Activated naive CD8-positive, alpha-beta T cell treated with anti-CD3 and anti-CD28 coated beads, Interleukin-2, amount 50 U/mL, for 16 hours (primary cell): ENCODE results near the gene GGT5.
"Not testable (repeated sequence)": the region's sequence is repeated elsewhere in the genome, so short reads cannot be mapped to it uniquely, and the experiment has no call there.

Experiments
- DNase-seq: peaks from one replicate; pipeline ENCODE4 v3.0.0-alpha.2; 2020; ENCODE audit warnings: low read depth, low spot score

The GGT5 gene

DNA sequence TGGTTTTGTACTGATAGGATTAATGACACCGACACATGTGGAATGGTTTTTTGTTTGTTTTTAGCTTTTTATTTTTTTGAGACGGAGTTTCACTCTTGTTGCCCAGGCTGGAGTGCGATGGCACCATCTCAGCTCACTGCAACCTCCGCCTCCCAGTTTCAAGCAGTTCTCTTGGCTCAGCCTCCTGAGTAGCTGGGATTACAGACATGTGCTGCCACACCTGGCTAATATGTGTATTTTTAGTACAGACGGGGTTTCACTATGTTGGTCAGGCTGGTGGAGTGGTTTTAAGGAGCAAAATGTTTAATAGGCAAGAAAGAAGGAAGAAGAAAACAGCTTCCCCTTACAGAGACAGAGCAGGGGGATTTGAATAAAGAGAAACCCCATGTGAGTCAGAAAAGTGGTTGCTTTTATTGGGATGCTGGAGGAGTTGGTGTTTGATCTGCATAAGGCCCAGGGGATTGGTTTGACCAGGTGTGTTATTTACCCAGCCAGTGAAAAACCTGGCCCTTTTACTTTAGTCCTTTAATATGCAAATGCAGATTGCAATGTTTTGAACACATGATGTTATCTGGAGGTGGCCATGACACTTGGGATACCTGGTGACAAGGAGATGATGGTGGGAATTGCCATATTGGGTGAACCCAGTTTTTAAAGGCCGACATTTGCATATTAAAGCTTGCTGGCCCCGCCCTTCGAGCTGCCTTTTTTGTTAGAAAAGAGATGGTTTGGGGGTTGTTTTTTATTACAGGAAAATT lies 39.3 kb downstream of the GGT5 start:
- no peak for DNase-seq

GRCh38 chr22:24203856-24204255 lies 41.0 kb downstream of the GGT5 start:
- not testable (repeated sequence) for DNase-seq

- no peak for DNase-seq
Observed at GRCh38 chr22:24201681-24202614, 42.9 kb downstream of the GGT5 start.

DNA sequence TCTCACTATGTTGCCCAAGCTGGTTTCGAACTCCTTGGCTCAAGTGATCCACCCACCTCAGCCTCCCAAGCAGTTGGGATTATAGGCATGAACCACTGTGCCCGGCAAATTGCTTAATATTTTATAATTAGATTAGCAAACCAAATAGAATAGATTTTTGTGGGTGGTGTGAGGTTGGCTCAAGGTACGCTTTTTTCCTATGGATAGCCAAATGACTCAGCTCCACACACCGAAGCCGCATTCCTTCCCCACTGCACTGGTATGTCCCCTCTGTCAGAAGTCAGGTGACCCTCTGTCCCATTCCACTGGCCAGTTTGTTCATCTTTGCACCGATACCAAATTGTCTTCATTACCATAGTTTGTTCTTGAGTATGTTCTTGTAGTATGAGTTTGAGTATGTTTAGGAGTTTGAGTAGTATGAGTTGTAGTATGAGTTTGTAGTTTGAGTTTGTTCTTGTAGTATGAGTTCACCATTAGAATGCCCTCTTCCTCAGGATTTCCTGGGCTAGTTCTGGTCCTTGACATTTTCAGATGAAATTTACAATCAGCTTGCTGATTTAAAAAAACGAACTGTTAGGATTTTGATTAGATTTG lies 44.2 kb downstream of the GGT5 start:
- no peak for DNase-seq

DNA sequence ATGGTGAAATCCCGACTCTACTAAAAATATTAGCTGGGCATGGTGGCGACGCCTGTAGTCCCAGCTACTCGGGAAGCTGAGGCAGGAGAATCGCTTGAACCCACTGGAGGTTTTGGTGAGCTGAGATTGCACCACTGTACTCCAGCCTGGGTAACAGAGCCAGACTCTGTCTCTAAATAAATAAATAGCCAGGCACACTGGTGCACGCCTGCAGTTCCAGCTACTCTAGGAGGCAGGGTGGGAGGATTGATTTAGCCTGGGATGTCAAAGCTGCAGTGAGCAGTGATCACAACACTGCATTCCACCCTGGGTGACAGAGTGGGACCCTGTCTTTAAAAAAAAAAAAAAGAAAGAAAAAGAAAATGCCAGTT lies 46.2 kb downstream of the GGT5 start:
- no peak for DNase-seq

- no peak for DNase-seq
Observed at GRCh38 chr22:24191893-24192292, 53.0 kb downstream of the GGT5 start.

DNA sequence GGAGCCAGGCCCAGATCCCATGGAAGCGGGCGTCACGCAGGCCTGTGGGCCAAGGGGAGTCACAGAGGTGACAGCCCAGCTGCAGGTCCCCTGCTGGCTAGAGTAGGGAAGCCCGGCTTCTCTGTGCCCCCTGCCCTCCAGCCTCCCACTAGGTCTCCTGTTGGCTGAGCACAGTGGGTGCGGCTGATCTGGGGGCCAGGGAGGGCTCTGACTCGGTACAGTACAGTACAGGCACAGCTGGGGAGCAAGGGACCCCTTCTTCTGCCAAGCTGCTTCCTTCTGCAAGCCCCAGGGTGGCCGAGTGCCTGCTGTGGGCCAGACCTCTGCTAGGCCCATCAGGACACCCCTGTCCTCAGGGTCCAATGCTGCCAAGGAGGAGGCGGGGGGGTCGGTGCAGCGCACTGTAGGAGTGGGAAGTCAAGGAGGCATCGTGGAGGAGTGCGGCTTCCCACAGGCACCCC lies 53.5 kb downstream of the GGT5 start:
- no peak for DNase-seq

DNA sequence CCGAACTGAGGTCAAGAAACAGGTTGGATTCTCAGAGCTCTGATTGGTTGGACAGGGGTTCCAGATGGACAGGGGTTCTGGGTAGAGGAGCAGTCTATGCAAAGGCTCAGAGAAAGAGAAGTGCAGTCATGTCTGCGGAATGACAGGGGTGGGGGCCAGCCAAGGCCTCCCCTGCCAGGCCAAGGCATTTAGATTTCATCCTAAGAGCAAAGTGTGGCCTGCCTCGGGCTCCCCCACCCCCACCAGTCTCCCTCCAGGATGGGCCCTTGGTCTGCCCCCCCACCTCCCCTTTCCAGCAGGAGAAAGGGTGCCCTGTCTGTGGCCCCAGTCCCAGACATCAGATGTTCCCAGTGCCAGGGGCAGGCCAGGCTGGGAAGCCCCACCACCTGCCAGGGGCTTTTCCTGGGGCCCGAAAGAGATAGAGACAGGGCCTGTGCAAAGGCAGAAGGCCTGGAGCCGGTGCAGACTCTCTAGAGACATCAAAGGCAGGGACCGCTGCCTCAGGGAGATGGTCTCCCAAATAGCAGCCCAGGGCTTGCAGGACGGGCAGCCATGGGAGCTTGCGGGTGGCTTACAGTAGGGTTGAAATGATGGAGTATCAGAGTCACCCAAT lies 54.2 kb downstream of the GGT5 start:
- no peak for DNase-seq

GRCh38 chr22:24190159-24190540 lies 54.7 kb downstream of the GGT5 start:
- DNase-seq, result no peak

DNA sequence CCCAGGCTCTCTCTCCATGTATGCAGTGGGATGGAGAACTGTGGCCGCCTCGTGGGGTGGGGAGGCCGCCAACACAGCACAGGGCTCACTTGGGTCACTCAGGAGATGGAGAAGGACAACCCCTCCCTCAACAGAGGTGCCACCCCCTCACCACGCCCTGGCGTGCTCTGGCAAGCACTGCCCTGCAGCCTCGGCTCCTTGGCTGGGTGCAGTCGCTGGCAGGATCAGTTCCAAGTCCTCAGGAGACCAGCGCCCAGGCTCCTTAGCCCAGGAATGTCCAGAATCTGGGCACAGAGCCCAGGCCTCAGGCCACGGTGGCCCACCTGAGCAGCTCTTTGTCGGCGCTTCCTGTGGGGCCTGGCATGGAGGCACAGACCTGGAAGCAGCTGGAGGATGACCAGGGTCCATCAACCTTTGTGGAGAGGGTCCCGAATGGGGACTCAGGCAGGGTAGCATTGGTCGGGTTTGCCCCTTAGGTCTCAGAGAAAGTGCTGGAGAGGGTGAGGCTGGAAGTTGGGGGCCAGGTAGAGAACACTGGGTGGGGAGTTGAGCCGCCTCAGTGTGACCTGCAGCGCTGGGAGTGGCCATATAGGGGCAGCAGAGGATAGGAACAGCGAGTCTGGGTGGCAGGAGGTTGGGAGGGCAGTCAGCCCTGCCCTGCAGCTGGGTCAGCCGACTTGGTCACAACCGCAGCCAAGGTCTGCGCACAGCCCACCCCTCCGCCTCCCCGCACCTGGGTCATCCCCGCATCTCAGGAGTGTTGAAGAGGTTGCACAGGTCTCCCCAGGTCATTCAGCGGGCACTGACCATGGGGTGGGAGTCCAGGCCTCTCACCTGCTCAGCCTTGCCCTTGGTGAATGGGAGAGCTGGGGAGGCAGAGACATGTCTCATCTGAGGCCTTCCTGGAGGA lies 55.4 kb downstream of the GGT5 start:
- no peak for DNase-seq

- no peak for DNase-seq
Observed at GRCh38 chr22:24188705-24189248, 56.1 kb downstream of the GGT5 start.

DNA sequence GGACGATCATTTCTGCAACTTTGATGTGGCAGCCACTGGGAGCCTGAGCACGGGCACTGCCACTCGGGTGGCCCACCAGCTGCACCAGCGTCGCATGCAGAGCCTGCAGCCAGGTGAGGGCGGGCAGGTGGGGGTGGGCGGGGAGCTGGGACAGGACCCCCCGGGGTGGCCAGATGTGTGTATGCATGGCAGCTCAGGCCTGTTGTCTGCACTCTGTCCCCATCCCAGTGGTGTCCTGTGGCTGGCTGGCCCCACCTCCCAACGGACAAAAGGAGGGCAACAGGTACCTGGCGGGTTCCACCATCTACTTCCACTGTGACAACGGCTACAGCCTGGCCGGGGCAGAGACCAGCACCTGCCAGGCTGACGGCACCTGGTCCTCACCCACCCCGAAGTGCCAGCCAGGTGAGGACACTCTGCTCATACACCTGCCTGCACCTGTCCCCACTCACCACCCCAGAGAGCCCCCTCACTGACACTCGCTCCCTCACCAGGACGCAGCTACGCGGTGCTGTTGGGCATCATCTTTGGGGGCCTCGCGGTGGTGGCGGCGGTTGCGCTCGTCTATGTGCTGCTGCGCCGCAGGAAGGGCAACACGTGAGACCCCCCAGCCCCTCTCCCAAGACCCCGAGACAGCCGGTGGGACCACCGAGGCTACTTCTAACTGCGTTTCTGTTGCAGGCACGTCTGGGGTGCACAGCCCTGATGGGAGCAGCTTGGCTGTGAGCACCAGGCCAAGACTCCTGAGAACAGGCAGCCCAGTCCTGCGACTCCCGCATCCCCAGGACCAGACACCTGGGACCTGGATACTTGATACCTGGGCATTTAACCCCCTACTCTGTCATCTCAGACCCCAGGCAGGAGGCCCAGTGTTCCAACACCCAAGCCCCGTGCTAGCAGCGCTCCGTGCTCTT lies 56.9 kb downstream of the GGT5 start:
- no peak for DNase-seq

DNA sequence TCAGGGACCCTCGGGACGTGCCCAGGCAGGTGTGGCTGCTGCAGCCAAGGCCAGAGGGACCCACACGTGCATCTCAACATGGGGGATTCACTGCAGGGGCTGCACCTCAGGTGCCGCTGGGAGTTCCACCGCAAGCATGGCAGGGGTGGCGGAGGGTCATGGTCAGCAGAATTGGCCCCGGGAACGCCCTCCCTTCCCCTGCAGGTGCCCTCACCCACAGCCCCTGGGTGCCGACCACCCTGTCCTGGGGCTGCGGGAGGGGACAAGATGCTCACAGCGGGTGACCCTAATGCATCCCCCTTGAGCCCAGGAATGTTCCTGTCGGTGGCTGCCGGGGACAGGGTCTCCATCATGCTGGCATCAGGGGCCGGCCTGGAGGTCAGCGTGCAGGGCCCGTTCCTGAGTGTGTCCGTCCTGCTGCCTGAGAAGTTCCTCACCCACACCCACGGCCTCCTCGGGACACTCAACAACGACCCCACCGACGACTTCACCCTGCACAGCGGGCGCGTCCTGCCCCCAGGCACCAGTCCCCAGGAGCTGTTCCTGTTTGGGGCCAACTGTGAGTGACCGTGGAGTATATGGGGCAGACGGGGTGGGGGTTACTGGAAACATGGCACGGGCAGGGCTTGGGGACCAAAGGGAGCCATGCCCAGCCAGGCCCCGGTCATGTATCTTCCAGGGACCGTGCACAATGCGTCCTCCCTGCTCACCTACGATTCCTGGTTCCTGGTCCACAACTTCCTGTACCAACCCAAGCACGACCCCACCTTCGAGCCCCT lies 57.8 kb downstream of the GGT5 start:
- DNase-seq, result no peak

GRCh38 chr22:24186352-24186740 lies 58.5 kb downstream of the GGT5 start:
- DNase-seq, result no peak

GRCh38 chr22:24185501-24186351 lies 59.2 kb downstream of the GGT5 start:
- DNase-seq, result no peak

GRCh38 chr22:24185001-24185500 lies 59.8 kb downstream of the GGT5 start:
- DNase-seq, result no peak

- no peak for DNase-seq
Observed at GRCh38 chr22:24184057-24184798, 60.7 kb downstream of the GGT5 start.
